Central memory CD4-positive, alpha-beta T cell (primary cell): ENCODE data around the gene FNDC3B.
"Not testable (repeated sequence)": the region's sequence is repeated elsewhere in the genome, so short reads cannot be mapped to it uniquely, and the experiment has no call there.

ENCODE experiments used
- DNase-seq: peaks from one replicate; pipeline ENCODE4 v3.0.0; 2022
- total RNA-seq, 3 experiments: gene quantifications; one replicate each; lab custom pipeline; 2026; lab: John Stamatoyannopoulos, UW

Gene FNDC3B
- 15.9 to 40.7 (median 32.4) reads per million in 3 experiments for total RNA-seq

DNA sequence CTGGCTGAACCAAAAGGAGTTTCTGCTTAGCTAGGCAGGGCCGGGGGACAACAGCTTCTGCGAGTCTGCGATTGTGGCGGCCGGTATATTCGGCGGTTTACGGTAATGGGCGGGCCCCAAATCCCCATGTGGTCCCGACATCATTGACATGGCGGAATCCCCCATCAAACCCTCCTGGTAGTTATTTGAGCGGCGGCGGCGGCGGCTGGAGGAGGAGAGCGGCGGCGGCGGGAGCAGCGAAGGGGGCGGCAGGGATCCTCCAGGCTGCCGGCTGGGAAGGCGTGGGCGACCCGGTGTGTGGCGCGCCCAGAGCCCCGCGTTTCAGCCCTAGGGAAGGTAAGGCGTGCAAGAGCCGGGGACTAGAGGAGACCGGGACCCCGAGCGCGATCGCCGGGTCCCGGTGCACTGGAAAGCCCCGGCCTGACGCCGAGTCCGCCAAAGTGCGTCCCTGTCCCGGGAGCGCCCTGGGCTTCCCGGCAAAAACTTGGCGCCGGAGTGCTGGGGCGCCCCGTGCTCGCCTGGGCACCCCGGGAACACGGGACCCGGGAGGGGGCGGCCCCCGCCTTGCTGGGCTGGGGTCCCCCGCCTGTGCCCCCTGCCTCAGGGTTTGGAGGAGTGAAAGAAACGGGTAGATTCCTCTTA lies at the start of gene FNDC3B:
Gene FNDC3B, plus strand, starts transcription at position 143 of the 642 bp plus-strand sequence. CDS start 72,902 bp downstream, outside the sequence.
- peak; percentile 91 for DNase-seq

- not testable (repeated sequence) for DNase-seq
These were observed 49.1 kb upstream of the FNDC3B start for GRCh38 chr3:171990239-171990638.

- no peak for DNase-seq
These were observed 48.2 kb upstream of the FNDC3B start for GRCh38 chr3:171991166-171991565.

GRCh38 chr3:171994646-171995428 lies 44.5 kb upstream of the FNDC3B start:
- DNase-seq, result no peak

DNA sequence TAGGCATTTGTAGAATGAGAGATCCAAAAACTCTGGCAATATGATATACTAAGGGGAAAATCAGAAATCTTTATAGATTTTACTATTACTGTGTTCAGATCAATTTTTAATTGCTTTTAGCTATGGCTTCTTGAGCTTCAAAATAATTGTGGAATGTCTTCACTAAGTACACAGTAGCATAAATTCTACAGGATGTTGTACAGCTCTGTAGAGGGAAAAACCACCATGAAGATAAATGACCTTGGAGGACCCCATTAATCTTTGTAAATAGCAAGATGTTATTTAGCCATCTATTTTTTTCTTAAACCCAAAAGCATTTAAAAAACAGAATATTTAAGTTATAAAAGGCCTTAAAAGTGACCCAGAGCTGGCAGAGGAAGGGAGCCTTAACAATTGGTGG lies 43.9 kb upstream of the FNDC3B start:
- DNase-seq, result no peak

DNA sequence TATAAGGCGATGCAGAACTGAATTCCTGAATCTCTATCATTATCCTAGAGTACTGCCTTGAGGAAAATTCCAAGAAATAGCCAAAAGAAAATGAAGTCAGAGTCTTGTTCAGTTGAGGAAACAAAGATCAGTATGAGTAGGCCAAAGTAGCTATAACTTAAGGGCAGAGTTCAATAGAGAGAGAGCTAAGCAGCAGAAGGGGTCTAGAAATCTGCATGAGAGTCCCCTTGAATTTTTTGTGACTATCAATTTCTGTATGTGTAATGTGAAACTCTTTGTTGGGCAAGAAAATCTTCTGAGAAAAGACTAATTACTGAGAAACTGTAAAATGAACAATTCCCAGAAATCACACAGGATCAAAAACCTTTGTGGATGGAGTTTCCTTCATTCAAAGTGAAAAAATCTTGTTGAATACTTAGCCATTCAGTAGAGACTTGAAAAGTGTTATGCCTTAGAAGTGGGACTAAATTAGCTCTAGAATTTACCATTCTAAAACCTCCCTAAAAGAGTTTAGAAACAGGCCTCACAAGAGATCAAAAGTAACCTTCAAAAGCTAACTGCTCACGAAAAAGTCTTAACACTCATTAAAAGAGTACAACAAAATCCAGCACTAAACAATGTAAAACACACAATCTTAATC lies 43.1 kb upstream of the FNDC3B start:
- DNase-seq, result no peak

GRCh38 chr3:171998731-171999130 lies 40.6 kb upstream of the FNDC3B start:
- not testable (repeated sequence) for DNase-seq

GRCh38 chr3:172001616-172002015 lies 37.8 kb upstream of the FNDC3B start:
- DNase-seq, result not testable (repeated sequence)

DNA sequence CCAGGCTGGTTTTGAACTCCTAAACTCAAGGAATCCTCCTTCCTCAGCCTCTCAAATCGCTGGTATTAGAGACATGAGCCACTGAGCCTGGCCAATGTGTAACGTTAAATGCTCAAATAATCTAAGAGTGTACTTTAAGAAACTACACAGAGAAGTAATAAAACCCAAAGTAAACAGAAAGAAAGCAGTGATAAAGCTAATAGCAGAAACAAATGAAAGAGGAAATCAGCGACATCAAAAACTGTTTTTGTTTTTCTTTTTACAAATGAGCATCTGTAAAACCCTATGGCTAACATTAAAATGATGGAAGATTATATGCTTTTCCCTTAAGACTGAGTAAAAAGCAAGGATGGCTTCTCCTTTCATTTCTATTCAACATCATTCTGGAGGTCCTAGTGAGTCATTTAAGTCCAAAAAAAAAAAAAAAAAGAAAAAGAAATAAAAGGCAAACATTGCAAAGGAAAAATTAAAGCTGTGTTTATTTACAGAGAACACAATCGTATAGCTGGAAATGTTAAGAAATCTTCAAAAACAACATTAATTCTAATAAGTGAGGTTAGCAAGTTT lies 36.8 kb upstream of the FNDC3B start:
- DNase-seq, result no peak

DNA sequence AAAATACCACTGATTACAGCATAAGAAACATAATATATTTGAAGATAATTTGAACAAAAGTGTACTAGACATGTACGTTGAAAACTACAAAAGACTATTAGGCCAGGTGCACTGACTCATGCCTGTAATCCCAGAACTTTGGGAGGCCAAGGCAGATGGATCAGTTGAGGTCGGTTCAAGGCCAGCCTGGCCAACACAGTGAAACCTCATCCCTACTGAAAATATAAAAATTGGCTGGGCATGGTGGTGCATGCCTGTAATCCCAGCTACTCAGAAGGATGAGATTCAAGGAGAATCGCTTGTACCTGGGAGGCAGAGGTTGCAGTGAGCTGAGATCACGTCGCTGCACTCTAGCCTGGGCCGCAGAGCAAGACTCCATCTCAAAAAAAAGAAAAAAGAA lies 36.2 kb upstream of the FNDC3B start:
- DNase-seq, result no peak

- no peak for DNase-seq
These were observed 32.4 kb upstream of the FNDC3B start for GRCh38 chr3:172007065-172007370.

- DNase-seq, result no peak
These were observed 29.6 kb upstream of the FNDC3B start for GRCh38 chr3:172009803-172010202.

DNA sequence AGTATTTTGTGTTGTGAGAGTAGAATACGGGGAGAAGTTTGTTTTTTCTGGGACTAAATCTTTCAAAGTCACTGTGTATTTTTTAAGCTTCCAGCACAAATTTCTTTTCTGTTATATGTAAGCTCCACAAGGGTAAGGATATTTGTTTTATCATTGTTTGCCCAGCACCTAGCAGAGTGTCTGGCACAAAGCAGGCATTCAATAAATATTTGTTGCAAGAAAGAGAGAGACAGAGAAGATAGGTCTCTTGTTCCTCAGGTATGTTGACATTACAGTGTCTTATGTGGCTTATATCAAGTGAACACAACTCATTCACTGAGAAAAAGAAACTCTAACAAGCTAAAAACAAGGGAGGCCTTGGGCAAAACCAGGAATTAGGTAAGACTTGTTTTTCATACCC lies 26.6 kb upstream of the FNDC3B start:
- no peak for DNase-seq

DNA sequence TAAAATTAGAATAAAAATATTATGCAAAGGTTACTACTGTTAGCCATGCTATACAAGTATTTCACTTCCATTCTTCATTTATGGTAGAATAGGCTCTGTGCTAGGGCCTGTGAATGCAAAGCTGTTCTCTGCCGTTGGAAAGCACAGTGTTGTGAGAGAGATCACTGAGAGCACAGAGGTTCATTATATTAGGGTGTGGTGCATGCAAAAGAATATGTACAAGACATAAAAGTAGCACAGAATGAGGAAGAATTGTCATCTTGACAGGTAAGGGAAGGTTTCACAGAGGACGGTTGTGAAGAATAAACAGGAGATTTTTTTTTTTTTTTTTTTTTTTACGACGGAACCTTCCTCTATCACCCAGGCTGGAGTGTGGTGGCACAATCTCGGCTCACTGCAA lies 25.2 kb upstream of the FNDC3B start:
- no peak for DNase-seq

GRCh38 chr3:172018364-172018763 lies 21.0 kb upstream of the FNDC3B start:
- no peak for DNase-seq

GRCh38 chr3:172020763-172021162 lies 18.6 kb upstream of the FNDC3B start:
- no peak for DNase-seq

DNA sequence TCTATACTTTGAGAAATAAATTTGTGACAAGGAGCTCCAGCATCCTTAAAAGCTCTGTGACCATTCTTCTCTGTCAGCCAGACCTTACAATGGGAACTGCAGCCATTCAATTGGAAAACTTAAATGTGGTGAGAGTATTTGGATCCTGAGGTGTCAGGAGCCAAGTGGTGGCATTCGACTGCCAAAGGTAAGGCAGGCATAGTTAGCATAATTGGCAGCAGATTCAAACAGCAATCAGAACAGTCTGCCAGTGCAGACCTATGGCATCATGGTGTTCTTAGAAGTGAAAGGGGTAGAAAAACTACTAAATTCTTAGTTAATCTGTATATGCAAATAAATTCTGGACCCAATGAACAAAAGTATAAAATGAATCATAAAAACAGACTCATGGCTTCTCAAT lies 18.2 kb upstream of the FNDC3B start:
- no peak for DNase-seq

- no peak for DNase-seq
These were observed 17.5 kb upstream of the FNDC3B start for GRCh38 chr3:172021859-172022258.

- DNase-seq, result no peak
These were observed 15.5 kb upstream of the FNDC3B start for GRCh38 chr3:172023915-172024314.

GRCh38 chr3:172024679-172025078 lies 14.7 kb upstream of the FNDC3B start:
- no peak for DNase-seq

DNA sequence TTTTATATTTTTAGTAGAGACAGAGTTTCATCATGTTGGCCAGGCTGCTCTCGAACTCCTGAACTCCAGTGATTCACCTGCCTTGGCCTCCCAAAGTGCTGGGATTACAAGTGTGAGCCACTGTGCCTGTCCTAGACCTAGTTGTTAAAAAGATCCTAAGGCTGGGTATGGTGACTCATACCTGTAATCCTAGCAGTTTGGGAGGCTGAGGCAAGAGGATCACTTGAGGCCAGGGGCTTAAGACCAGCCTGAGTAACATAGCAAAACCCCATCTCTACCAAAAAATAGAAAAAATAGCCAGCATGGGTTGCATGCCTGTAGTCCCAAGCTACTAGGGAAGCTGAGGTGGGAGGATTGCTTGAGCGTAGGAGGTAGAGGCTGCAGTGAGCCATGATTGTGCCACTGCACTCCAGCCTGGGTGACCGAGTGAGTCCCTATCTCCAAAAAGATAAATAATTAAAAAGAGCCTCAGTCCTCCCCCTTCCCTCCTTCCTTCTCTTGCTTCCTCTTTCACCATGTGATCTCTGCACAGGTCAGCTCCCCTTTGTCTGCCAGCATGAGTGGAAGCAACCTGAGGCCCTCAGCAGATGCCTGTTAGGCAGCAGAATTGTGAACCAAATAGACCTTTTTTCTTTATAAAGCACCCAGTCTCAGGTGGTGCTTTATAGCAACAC lies 9.8 kb upstream of the FNDC3B start:
- DNase-seq, result no peak

- no peak for DNase-seq
These were observed 9.2 kb upstream of the FNDC3B start for GRCh38 chr3:172030181-172030580.

DNA sequence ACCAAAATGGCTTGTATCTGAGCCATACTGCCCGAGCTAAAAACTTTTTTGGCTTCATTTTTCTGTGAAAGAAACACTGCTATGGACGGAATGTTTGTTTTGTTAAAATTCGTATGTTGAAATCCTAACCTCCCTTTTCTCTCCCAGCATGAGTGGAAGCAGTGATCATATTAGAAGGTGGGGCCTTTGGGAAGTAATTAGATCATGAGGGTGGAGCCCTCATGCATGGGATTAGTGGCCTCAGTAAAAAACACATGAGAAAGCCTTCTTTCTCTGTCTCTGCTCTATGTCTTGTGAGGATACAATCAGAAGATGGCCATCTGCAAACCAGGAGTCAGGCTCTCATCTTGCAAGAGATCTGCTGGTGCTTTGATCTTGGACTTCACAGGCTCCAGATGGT lies 7.4 kb upstream of the FNDC3B start:
- DNase-seq, result no peak
